ENCODE data around the gene SFT2D3.

The SFT2D3 gene

GRCh38 chr2:127701193-127701650 lies at the start of gene SFT2D3:
Gene SFT2D3, plus strand, starts transcription at chr2:127701497. Its CDS starts 32 bp downstream, at chr2:127701529.
- peak; percentile 93 for DNase-seq

DNA sequence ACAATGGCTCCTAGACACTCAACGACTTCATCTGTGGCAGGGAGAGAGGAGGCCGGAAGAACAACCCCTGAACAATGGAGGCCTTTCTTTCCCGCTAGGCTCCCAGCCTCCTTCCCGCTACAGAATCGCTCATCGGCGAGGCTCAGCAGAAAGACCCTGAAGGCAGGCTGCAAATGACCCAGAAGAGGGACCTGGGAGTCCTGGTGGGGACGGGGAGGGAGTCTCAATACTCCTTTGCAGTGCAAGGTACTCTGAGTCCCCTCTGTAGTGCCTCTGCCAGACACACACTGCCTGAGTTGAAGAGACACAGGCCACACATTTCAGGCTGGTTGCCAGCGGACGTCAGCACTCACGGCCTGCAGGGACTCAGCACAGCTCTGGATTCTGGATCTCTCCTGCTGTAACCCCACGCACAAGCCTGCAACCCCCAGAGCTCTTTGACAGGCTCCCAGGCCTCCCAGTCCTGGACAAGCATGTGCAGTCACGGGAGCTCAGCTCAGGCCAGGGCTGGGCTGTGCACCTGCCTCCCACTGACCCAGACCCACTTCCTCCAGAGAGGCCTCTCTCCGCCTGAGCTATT lies 49.2 kb upstream of the SFT2D3 start:
- no peak for DNase-seq

GRCh38 chr2:127652786-127653357 lies 48.4 kb upstream of the SFT2D3 start:
- no peak for DNase-seq

- DNase-seq: no peak
These were observed 47.7 kb upstream of the SFT2D3 start for GRCh38 chr2:127653421-127654083.

- no peak for DNase-seq
These were observed 47.0 kb upstream of the SFT2D3 start for GRCh38 chr2:127654084-127654837.

GRCh38 chr2:127654838-127655175 lies 46.5 kb upstream of the SFT2D3 start:
- DNase-seq: no peak

GRCh38 chr2:127655209-127656073 lies 45.9 kb upstream of the SFT2D3 start:
- DNase-seq: no peak

DNA sequence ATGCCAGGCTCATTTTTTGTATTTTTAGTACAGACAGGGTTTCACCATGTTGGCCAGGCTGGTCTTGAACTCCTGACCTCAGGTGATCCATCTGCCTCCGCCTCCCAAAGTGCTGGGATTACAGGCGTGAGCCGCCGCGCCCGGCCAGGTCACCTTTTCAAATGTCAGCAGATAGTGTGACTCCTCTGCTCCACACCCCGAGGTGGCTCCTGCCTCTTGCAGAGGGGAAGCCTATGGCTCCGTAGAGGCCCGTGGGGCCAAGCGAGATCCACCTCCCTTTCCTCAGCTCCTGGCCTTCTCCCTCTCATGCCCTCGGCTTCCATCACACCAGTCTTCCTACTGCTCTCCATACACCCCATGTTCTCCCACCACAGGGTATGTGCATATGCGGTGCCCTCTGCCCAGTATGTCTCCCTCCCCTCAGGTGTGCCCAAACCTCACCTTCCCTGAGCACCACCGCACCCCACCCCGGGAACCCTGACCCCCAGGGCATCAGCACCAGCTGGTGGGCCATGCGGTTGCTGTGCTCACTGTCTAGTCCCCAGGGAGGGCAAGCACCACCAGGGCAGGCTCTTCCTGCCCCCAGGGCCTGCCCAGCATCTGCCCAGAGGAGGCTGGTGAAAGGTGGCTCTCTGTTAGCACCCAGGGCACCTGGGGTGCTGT lies 44.6 kb upstream of the SFT2D3 start:
- no peak for DNase-seq

GRCh38 chr2:127657232-127657595 lies 44.1 kb upstream of the SFT2D3 start:
- no peak for DNase-seq

DNA sequence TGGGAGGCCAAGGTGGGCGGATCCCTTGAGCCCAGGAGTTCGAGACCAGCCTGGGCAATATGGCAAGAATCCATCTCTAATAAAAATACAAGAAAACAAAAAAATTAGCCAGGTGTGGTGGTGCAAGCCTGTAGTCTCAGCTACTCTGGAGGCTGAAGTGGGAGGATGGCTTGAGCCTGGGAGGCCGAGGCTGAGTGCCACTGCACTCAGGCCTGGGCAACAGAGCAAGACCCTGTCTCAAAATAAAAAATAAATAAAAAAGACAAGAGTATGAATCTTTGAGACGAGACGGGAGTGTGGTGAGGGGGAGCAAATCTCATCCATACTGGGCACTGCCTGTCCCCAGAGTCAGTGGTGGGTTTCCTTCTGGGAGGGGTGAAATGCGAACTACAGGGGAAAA lies 43.2 kb upstream of the SFT2D3 start:
- no peak for DNase-seq

DNA sequence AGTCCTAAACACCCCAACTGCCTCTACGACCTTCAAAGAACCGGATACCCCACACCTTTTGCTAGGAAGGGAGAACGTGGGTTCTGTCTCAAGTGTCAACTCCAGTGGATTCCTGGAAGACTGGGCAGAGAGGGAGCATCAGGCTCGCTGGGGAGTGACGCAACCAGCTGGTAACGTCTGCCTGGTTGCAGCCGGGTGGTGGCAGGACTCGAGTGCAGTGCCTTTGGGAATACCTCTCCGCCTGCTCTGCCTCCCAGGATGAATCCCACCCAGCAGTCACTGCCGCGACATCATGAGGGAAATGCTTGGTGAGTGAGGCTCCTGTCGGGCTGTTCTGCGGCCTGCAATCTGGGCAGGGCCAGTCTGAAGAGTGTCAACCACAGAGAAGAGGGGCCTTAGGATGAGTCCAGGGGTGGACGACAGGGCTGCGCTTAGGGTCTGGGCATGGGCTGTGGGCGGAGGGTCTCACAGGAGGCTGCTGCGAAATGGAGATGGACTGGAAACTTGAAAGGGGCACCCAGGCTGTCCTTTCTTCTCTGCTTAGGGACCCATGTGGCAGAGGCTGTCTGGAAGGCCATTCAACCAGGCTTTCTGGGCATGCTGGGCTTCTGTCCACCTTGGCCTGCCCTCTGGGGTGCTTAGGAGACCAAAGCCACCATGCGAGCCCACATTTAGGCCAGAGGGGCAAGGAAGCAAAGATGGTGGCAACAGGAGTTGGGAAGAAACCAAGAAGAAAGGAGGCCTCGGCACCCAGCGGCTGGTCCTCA lies 42.5 kb upstream of the SFT2D3 start:
- no peak for DNase-seq

DNA sequence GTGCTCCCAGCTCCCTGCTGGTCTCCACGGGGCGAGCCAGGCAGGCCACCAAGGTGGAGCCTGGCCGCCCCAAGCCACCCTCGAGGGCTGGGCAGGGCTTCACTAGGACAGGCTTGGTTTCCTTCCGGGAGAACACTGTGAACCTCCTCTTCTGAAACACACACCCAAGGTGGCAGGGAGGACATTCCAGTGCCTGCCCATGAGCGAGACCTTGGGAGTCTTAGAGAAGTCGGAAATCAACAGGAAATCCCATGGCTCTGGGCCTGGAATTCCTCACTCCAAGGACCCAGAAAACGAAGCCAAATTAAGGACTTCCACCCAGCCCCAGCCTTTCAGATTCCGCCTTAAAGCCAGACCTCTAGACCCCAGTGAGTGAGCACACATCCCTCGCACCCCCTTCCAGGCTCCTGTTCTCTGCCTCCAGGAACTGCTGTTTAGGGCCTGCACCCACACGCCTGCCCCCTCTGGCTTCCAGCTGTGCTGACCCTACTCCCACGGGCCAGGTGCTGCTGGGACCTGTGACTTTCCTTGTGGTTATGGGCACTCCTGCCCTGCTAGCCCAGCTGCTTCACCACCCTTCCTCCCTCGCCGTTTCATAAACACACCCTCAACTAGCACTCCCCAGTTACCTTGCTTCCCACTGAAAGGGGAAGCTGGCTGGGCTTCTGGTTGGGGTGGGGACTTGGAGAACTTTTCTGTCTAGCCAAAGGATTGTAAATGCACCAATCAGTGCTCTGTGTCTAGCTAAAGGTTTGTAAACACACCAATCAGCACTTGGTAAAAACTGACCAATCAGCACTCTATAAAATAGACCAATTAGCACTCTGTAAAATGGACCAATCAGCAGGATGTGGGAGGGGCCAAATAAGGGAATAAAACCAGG lies 41.6 kb upstream of the SFT2D3 start:
- DNase-seq: no peak

DNA sequence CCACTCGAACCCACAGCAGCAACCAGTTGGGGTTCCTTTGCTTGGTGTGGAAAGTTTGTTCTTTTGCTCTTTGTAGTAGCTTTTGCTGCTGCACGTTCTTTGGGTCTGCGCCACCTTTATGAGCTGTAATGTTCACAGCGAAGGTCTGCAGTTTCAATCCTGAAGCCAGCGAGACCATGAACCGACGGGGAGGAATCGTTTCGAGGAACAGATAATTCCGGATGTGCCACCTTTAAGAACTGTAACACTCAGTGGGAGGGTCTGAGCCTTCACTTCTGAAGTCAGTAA lies 41.1 kb upstream of the SFT2D3 start:
- DNase-seq: no peak

DNA sequence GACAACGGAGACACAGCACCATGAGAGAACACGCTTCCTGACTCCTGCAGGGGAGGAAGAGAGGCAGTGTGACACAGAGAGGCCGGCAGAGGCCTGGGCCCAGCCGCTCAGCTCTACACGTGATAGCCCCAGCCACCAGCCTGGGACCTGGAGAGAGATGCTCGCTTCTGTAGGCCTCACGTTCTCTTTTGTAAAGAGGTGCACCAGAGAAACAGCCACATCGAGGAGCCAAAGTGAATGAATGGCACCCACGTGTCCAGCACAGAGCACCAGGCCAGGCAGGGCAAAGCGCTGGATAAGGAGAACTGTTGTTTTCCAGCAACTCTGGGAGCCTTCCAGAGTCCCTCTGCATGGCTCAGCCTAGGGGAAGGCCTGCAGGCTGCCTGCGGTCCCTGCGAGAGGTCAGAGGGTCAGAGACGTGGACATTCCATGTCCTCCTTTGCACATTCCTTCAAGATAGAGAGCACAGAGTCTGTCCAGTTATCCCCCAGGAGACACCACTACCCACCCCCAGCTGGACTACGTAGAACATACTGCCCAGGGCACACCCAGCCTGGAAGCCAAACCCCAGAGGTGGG lies 40.1 kb upstream of the SFT2D3 start:
- DNase-seq: no peak

GRCh38 chr2:127661949-127662510 lies 39.3 kb upstream of the SFT2D3 start:
- DNase-seq: no peak

- DNase-seq: no peak
These were observed 38.2 kb upstream of the SFT2D3 start for GRCh38 chr2:127662937-127663565.

GRCh38 chr2:127663566-127664064 lies 37.7 kb upstream of the SFT2D3 start:
- no peak for DNase-seq

- DNase-seq: no peak
These were observed 37.0 kb upstream of the SFT2D3 start for GRCh38 chr2:127664065-127664894.

DNA sequence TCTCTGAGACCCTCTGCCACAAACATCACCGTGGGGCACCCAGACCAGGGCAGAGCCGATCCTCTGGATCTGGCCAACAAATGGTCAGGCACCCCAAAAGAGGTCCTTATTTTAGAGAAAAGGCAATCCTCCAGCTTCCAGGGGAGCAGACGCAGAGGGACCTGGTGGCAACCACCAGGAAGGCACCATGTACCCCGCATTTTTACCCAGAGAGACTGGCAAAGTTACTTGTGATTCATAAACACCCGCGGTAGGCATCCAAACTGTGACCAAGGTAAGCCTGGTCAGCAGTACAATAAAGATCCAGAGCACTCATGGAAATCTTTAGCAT lies 36.4 kb upstream of the SFT2D3 start:
- no peak for DNase-seq

Measured in suppressor macrophage treated with lipopolysaccharide for 4 hours (primary cell).